Activated T-cell treated with anti-CD3 and anti-CD28 coated beads, Interleukin-2, amount 50 U/mL, for 72 hours (primary cell): ENCODE measurements around the gene MYH14. TPM values are rescaled to one million over a fixed set of nuclear protein-coding genes. Genes with fewer than 3 reads are reported as not detected.
A peak's percentile ranks its signal among the peaks of the same experiment; 100 is the strongest.

Experiments
- ATAC-seq, 2 donors: fragments of 150-1000 bp; cut with Tn5 transposase; replicated peaks in 1 of 2; 2 replicates each; pipeline ENCODE4 v1.10.0; 2021; ENCODE audit warnings: moderate library complexity in 2 of 2, mild to moderate bottlenecking in 1 of 2
- DNase-seq, 2 donors: peaks; one replicate each; pipeline ENCODE4 v3.0.0; 2021 to 2022; ENCODE audit warnings: mixed read lengths in 1 of 2
- H3K27ac Mint-ChIP-seq: one replicate; pipeline ENCODE4 v1.8.0; 2022; ENCODE audit warnings: mild to moderate bottlenecking, moderate library complexity, mixed read lengths
- H3K27me3 Mint-ChIP-seq: one replicate; pipeline ENCODE4 v1.8.0; 2022; ENCODE audit warnings: low read depth, mixed read lengths
- H3K36me3 Mint-ChIP-seq, 2 donors: one replicate each; pipeline ENCODE4 v1.8.0; 2022; ENCODE audit warnings: mixed read lengths in 2 of 2, mild to moderate bottlenecking in 1 of 2; ENCODE audit not compliant: insufficient read depth in 2 of 2
- H3K4me1 Mint-ChIP-seq: one replicate; pipeline ENCODE4 v1.8.0; 2022; ENCODE audit warnings: low read depth, mixed read lengths
- H3K4me3 Mint-ChIP-seq, 2 donors: one replicate each; pipeline ENCODE4 v1.8.0; 2022; ENCODE audit warnings: mild to moderate bottlenecking in 2 of 2, mixed read lengths in 2 of 2, moderate library complexity in 2 of 2
- H3K9me3 Mint-ChIP-seq, 2 donors: one replicate each; pipeline ENCODE4 v1.8.0; 2022; ENCODE audit warnings: mixed read lengths in 2 of 2
- total RNA-seq, 2 donors: library from RNA; stranded (reverse); gene quantifications; one replicate each; pipeline ENCODE4 v1.2.3, GENCODE V29; 2022

MYH14 gene
- total RNA-seq, 2 donors from 2014 or later = not detected

DNA sequence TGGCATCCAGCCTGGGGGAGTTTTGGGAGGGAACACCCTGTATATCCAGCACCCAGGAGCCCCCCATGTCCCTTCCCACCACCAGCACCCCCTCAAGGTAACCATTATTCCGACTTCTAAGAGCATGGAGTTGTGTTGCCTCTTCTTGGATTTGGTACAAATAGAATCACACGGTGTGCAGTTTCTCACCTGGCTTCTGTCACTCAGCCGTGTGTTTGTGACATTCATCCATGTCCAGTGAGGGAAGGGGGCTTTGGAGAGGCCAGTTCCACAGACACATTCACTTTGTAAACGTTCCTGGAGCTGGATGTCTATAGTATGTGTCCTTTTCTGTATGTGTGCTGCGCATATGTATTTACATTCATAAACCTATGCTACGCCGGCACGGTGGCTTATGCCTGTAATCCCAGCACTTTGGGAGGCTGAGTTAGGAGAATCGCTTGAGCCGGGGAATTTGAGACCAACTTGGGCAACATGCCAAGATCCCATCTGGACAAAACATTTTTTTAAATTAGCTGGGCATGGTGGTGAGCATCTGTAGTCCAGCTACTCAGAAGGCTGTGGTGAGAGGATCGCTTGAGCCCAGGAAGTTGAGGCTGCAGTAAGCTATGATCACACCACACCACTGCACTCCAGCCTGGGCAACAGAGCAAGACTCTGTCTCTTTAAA is 36.6 kb downstream of the MYH14 start:
- H3K36me3 Mint-ChIP-seq = no peaks in the 10 kb centered on the region
- ATAC-seq = no peak
- H3K9me3 Mint-ChIP-seq = no peaks in the 10 kb centered on the region
- no peak for DNase-seq
- H3K27ac Mint-ChIP-seq = no peak overlapping the region
- H3K4me1 Mint-ChIP-seq = no peaks in the 10 kb centered on the region
- no peaks in the 10 kb centered on the region for H3K27me3 Mint-ChIP-seq
- no peak overlapping the region for H3K4me3 Mint-ChIP-seq

GRCh38 chr19:50242581-50242980 is 39.2 kb downstream of the MYH14 start:
- Mint-ChIP-seq H3K4me1 (no peaks in the 10 kb centered on the region), H3K27me3 (no peaks in the 10 kb centered on the region), H3K4me3 (no peak overlapping the region), H3K27ac (no peak overlapping the region), H3K9me3 (no peaks in the 10 kb centered on the region), H3K36me3 (no peaks in the 10 kb centered on the region)
- DNase-seq = no peak
- ATAC-seq = peak in 1 of 2 donors; percentile 53

DNA sequence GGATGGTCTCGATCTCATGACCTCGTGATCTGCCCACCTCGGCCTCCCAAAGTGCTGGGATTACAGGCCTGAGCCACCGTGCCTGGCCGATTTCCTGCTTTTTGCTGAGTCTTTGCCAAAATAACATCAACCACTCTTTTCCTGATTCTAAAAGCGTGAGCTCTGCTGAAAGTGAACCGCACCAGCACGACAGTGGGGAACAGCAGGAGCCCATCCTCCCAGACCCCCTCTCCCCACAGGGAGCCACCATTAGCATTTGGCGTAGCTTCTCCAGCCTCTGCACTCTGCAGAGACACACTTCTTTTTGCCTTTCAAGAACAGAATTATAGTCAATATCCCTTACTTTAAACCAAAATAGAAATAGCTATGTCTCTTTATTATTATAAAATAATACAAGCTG is 41.3 kb downstream of the MYH14 start:
- H3K27me3 Mint-ChIP-seq = peaks cover 7% of the 10 kb centered on the region
- DNase-seq (no peak), ATAC-seq (no peak)
- H3K36me3 Mint-ChIP-seq = no peaks in the 10 kb centered on the region
- H3K9me3 Mint-ChIP-seq = no peaks in the 10 kb centered on the region
- no peaks in the 10 kb centered on the region for H3K4me1 Mint-ChIP-seq
- no peak overlapping the region for H3K4me3 Mint-ChIP-seq
- H3K27ac Mint-ChIP-seq = no peak overlapping the region

GRCh38 chr19:50248413-50248812 is 45.0 kb downstream of the MYH14 start:
- peaks cover 0 to 2% of the 10 kb centered on the region in 2 donors for H3K9me3 Mint-ChIP-seq
- H3K4me1 Mint-ChIP-seq = no peaks in the 10 kb centered on the region
- H3K4me3 Mint-ChIP-seq = no peak overlapping the region
- peaks cover 12% of the 10 kb centered on the region for H3K27me3 Mint-ChIP-seq
- peaks cover 4 to 7% of the 10 kb centered on the region in 2 donors for H3K36me3 Mint-ChIP-seq
- no peak for DNase-seq
- no peak overlapping the region for H3K27ac Mint-ChIP-seq
- ATAC-seq = no peak

- peaks cover 12% of the 10 kb centered on the region for H3K27me3 Mint-ChIP-seq
- DNase-seq (no peak), ATAC-seq (no peak)
- peaks cover 4 to 7% of the 10 kb centered on the region in 2 donors for H3K36me3 Mint-ChIP-seq
- no peak overlapping the region for H3K27ac Mint-ChIP-seq
- peaks cover 0 to 2% of the 10 kb centered on the region in 2 donors for H3K9me3 Mint-ChIP-seq
- H3K4me3 Mint-ChIP-seq = no peak overlapping the region
- no peaks in the 10 kb centered on the region for H3K4me1 Mint-ChIP-seq
These were observed 45.4 kb downstream of the MYH14 start for GRCh38 chr19:50248826-50249225.

- no peak overlapping the region for H3K27ac Mint-ChIP-seq
- ATAC-seq = no peak
- H3K36me3 Mint-ChIP-seq = peaks cover 4 to 7% of the 10 kb centered on the region in 2 donors
- DNase-seq = no peak
- H3K4me3 Mint-ChIP-seq = no peak overlapping the region
- peaks cover 0 to 5% of the 10 kb centered on the region in 2 donors for H3K9me3 Mint-ChIP-seq
- H3K4me1 Mint-ChIP-seq = no peaks in the 10 kb centered on the region
- H3K27me3 Mint-ChIP-seq = peaks cover 12% of the 10 kb centered on the region
These were observed 46.2 kb downstream of the MYH14 start for GRCh38 chr19:50249636-50250035.

DNA sequence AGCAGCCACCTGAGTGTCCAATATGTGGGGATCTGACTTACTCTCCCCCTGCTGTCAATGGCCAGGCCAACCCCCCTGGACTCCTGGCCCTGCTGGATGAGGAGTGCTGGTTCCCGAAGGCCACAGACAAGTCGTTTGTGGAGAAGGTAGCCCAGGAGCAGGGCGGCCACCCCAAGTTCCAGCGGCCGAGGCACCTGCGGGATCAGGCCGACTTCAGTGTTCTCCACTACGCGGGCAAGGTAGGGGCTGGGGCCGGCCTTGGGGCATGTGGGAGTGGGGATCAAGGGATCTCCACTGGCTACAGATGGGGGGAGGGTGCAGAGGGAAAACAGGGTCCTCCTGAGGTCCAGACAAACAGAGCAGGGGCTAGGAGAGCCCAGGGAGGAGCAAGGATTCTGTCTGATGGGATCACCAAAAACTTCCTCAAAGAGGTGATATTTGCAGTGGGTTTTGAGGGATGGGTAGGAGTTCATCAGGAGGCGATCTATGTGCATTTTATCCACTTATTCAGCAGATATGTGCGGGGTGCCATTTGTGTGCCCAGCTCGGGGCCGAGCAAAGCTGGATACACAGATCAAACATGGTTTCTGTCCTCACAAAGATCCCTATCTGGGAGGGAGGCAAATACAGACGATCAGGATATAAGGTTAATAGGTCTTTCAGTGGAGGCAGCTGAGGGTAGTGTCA is 47.2 kb downstream of the MYH14 start:
- Mint-ChIP-seq H3K27ac (no peak overlapping the region), H3K36me3 (peaks cover 4 to 7% of the 10 kb centered on the region in 2 donors), H3K4me1 (no peaks in the 10 kb centered on the region), H3K27me3 (peaks cover 21% of the 10 kb centered on the region), H3K9me3 (peaks cover 0 to 6% of the 10 kb centered on the region in 2 donors), H3K4me3 (no peak overlapping the region)
- no peak for ATAC-seq
- no peak for DNase-seq

- peaks cover 22% of the 10 kb centered on the region for H3K27me3 Mint-ChIP-seq
- no peaks in the 10 kb centered on the region for H3K4me1 Mint-ChIP-seq
- H3K36me3 Mint-ChIP-seq = peaks cover 4 to 7% of the 10 kb centered on the region in 2 donors
- H3K4me3 Mint-ChIP-seq = no peak overlapping the region
- ATAC-seq (no peak), DNase-seq (peak; percentile 28 to 45)
- peaks cover 0 to 8% of the 10 kb centered on the region in 2 donors for H3K9me3 Mint-ChIP-seq
- no peak overlapping the region for H3K27ac Mint-ChIP-seq
These were observed 48.9 kb downstream of the MYH14 start for GRCh38 chr19:50252111-50252886.

GRCh38 chr19:50252887-50253268 is 49.5 kb downstream of the MYH14 start:
- H3K27ac Mint-ChIP-seq = no peak overlapping the region
- no peak for ATAC-seq

GRCh38 chr19:50255115-50255514 is 51.7 kb downstream of the MYH14 start:
- no peak for DNase-seq
- H3K4me3 Mint-ChIP-seq = no peak overlapping the region
- peaks cover 11% of the 10 kb centered on the region for H3K27me3 Mint-ChIP-seq

More at GRCh38 chr19:50252887-50253268, 49.5 kb downstream of the MYH14 start:
- DNase-seq = no peak
- Mint-ChIP-seq H3K36me3 (peaks cover 4 to 7% of the 10 kb centered on the region in 2 donors), H3K9me3 (peaks cover 0 to 8% of the 10 kb centered on the region in 2 donors), H3K4me1 (no peaks in the 10 kb centered on the region), H3K4me3 (no peak overlapping the region), H3K27me3 (peaks cover 22% of the 10 kb centered on the region)

GRCh38 chr19:50257141-50257540 is 53.7 kb downstream of the MYH14 start:
- peaks cover 10% of the 10 kb centered on the region for H3K27me3 Mint-ChIP-seq
- no peak overlapping the region for H3K27ac Mint-ChIP-seq
- peaks cover 0 to 8% of the 10 kb centered on the region in 2 donors for H3K9me3 Mint-ChIP-seq
- no peaks in the 10 kb centered on the region for H3K4me1 Mint-ChIP-seq
- no peak overlapping the region for H3K4me3 Mint-ChIP-seq
- no peak for DNase-seq
- ATAC-seq = no peak
- H3K36me3 Mint-ChIP-seq = peaks cover 4 to 5% of the 10 kb centered on the region in 2 donors

More at GRCh38 chr19:50255115-50255514, 51.7 kb downstream of the MYH14 start:
- ATAC-seq = no peak
- no peak overlapping the region for H3K27ac Mint-ChIP-seq
- H3K9me3 Mint-ChIP-seq = peaks cover 0 to 8% of the 10 kb centered on the region in 2 donors
- peaks cover 4 to 7% of the 10 kb centered on the region in 2 donors for H3K36me3 Mint-ChIP-seq
- H3K4me1 Mint-ChIP-seq = no peaks in the 10 kb centered on the region

DNA sequence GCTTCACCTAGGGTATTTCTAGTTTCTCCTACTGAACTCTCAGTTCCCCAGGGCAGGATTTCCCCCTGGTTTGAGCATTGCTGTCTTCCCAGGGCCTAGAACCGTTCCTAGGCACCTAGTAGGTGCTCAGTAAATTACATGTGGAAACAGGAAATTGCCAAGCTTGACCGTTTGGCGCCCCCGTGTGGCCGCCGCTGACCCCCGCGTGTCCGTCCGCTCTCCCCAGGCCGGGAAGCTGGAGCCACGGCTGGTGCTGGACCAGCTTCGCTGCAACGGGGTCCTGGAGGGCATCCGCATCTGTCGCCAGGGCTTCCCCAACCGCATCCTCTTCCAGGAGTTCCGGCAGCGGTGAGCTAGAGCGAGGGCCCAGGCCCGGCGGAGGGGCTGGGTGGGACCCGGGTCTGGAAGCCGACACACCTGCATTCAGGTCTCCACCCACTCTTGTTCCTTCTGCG is 55.5 kb downstream of the MYH14 start:
- ATAC-seq = no peak
- peaks cover 10% of the 10 kb centered on the region for H3K27me3 Mint-ChIP-seq
- DNase-seq = peak; percentile 26 to 45
- H3K4me3 Mint-ChIP-seq = no peak overlapping the region
- no peaks in the 10 kb centered on the region for H3K36me3 Mint-ChIP-seq
- peaks cover 0 to 6% of the 10 kb centered on the region in 2 donors for H3K9me3 Mint-ChIP-seq
- H3K27ac Mint-ChIP-seq = no peak overlapping the region
- H3K4me1 Mint-ChIP-seq = no peaks in the 10 kb centered on the region

- Mint-ChIP-seq H3K36me3 (no peaks in the 10 kb centered on the region), H3K27ac (no peak overlapping the region), H3K4me1 (no peaks in the 10 kb centered on the region), H3K27me3 (no peaks in the 10 kb centered on the region), H3K4me3 (no peak overlapping the region), H3K9me3 (peaks cover 0 to 2% of the 10 kb centered on the region in 2 donors)
- ATAC-seq (no peak), DNase-seq (no peak)
These were observed 58.1 kb downstream of the MYH14 start for GRCh38 chr19:50261446-50261970.
